Lower leg skin (tissue), 4 donors: ENCODE measurements around the gene FASTK. TPM values are rescaled to one million over a fixed set of nuclear protein-coding genes. Genes with fewer than 3 reads are reported as not detected.

Experiments used
- DNase-seq, 2 donors: peaks; one replicate each; pipeline ENCODE4 v3.0.0-alpha.2; 2019; ENCODE audit warnings: low spot score in 2 of 2
- H3K4me3 ChIP-seq: fragments of 200-600 bp; sonication (generic); 2 replicates; pipeline ENCODE4 v1.5.1; 2017; ENCODE audit warnings: mild to moderate bottlenecking, low read depth; ENCODE audit not compliant: poor library complexity, severe bottlenecking
- CTCF ChIP-seq, 3 donors: fragments of 450-650 bp; IDR thresholded peaks; one replicate each; pipeline ENCODE4 v1.5.1; 2016; ENCODE audit warnings: antibody characterized with exemption in 3 of 3, mild to moderate bottlenecking in 3 of 3, moderate library complexity in 2 of 3
- POLR2A ChIP-seq, 2 donors: fragments of 450-650 bp; IDR thresholded peaks; one replicate each; pipeline ENCODE4 v1.6.1; 2016 to 2017; ENCODE audit warnings: antibody characterized with exemption in 2 of 2, mild to moderate bottlenecking in 1 of 2, moderate library complexity in 1 of 2
- WGBS, 2 donors: methylation state at CpG; one replicate each; pipeline ENCODE4 v1.1.5; 2018; 5-methylcytosine and 5-hydroxymethylcytosine counted together
- intact Hi-C: fragments of 100-400 bp; cut with DNase I; formaldehyde crosslinking; loops from one replicate; pipeline ENCODE4 v1.15.0; 2023; ENCODE audit warnings: low total_unique reads
- total RNA-seq, 4 donors: library from RNA; depleted of rRNA; stranded (reverse); fragments of >200 nt; gene quantifications; one replicate each; pipeline ENCODE4 v1.1.0, GENCODE V29; 2016

FASTK gene
- total RNA-seq, 4 donors from 2014 or later = 47.4 to 80.7 (median 69.0) TPM

- TF ChIP-seq POLR2A (IDR thresholded peaks at IDR 0.05) (no peak), CTCF (IDR thresholded peaks at IDR 0.05) (no peak)
- 50 to 59% methylated on average over 17 to 19 of the region's 19 CpGs for WGBS, 2 donors
- no peak for DNase-seq
- intact Hi-C loops = no loop called here
- no peak overlapping the region for H3K4me3 ChIP-seq
These were observed 46.0 kb upstream of the FASTK start for GRCh38 chr7:151126491-151127137.

- H3K4me3 ChIP-seq = no peak overlapping the region
- no peak for DNase-seq
- no peak for TF ChIP-seq CTCF (IDR thresholded peaks at IDR 0.05)
- TF ChIP-seq POLR2A (IDR thresholded peaks at IDR 0.05) = no peak
- intact Hi-C loops = no loop called here
- 15 to 30% methylated on average over 49 to 57 of the region's 58 CpGs for WGBS, 2 donors
These were observed 45.4 kb upstream of the FASTK start for GRCh38 chr7:151125846-151126481.

- WGBS, 2 donors = 21 to 34% methylated on average over 22 of the region's 22 CpGs
- H3K4me3 ChIP-seq = no peak overlapping the region
- intact Hi-C loops = no loop called here
- DNase-seq = no peak
- TF ChIP-seq CTCF (IDR thresholded peaks at IDR 0.05) = no peak
- no peak for TF ChIP-seq POLR2A (IDR thresholded peaks at IDR 0.05)
These were observed 44.8 kb upstream of the FASTK start for GRCh38 chr7:151125470-151125845.

GRCh38 chr7:151124899-151125399 is 44.3 kb upstream of the FASTK start:
- no peak for TF ChIP-seq CTCF (IDR thresholded peaks at IDR 0.05)
- TF ChIP-seq POLR2A (IDR thresholded peaks at IDR 0.05) = no peak
- no peak overlapping the region for H3K4me3 ChIP-seq
- DNase-seq = no peak
- WGBS, 2 donors = 74 to 76% methylated on average over 14 of the region's 14 CpGs
- intact Hi-C loops = loop anchor here (5.0 kb wide), 1 partner anchor 47 kb away; no protein-coding TSS in a partner anchor

GRCh38 chr7:151124481-151124880 is 43.9 kb upstream of the FASTK start:
- H3K4me3 ChIP-seq = no peak overlapping the region
- intact Hi-C loops = loop anchor here (5.0 kb wide), 1 partner anchor 48 kb away; no protein-coding TSS in a partner anchor
- no peak for DNase-seq
- TF ChIP-seq POLR2A (IDR thresholded peaks at IDR 0.05) = no peak
- TF ChIP-seq CTCF (IDR thresholded peaks at IDR 0.05) = no peak
- 76 to 84% methylated on average over 5 to 7 of the region's 7 CpGs for WGBS, 2 donors
